NB4 (cell line): Measurements from ENCODE around the gene DSC2.
"Not testable (repeated sequence)": the region's sequence is repeated elsewhere in the genome, so short reads cannot be mapped to it uniquely, and the experiment has no call there.

ENCODE experiments used
- DNase-seq: peaks from one replicate; pipeline ENCODE4 v3.0.0; 2010; ENCODE audit warnings: low read depth
- H3K4me3 ChIP-seq: one replicate; pipeline ENCODE4 v1.5.1; 2011; ENCODE audit warnings: mild to moderate bottlenecking, low read depth, low read length, moderate library complexity
- MAX ChIP-seq: IDR thresholded peaks from 2 replicates; pipeline ENCODE4 v1.6.1; 2011; ENCODE audit warnings: low read depth, low read length
- MYC ChIP-seq: IDR thresholded peaks from 2 replicates; pipeline ENCODE4 v1.6.1; 2011; ENCODE audit warnings: low read depth, low read length
- POLR2A ChIP-seq: IDR thresholded peaks from 2 replicates; pipeline ENCODE4 v1.6.1; 2011; ENCODE audit warnings: mild to moderate bottlenecking; ENCODE audit not compliant: insufficient read length; ENCODE audit errors: extremely low read depth
- TF ChIP-seq, protein P1 (sequence below): IDR thresholded peaks from one replicate; pipeline ENCODE4 v1.5.1; 2012; ENCODE audit warnings: low read depth, low read length

DSC2 gene

DNA sequence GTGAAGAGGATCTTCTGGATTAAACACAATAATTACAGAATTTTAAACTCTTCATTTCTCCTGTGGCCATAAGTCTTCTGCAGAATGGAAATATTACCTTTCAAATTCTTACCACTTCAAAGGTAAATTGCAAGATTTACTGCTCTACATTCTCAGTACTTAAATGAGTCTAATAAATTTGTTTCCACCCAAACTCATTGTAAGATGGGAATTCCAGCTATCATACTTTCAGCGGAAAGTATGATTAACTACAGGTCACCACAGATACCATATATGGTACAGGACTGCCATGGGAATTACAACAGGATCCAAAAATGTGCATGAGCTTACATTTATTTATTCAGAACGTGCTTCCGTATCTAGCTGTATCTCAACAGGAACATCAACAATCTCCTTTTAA lies 62.8 kb downstream of the DSC2 start:
- DNase-seq = no peak
- no peak overlapping the region for H3K4me3 ChIP-seq
- TF ChIP-seq MAX = no peak
- TF ChIP-seq, protein P1, sequence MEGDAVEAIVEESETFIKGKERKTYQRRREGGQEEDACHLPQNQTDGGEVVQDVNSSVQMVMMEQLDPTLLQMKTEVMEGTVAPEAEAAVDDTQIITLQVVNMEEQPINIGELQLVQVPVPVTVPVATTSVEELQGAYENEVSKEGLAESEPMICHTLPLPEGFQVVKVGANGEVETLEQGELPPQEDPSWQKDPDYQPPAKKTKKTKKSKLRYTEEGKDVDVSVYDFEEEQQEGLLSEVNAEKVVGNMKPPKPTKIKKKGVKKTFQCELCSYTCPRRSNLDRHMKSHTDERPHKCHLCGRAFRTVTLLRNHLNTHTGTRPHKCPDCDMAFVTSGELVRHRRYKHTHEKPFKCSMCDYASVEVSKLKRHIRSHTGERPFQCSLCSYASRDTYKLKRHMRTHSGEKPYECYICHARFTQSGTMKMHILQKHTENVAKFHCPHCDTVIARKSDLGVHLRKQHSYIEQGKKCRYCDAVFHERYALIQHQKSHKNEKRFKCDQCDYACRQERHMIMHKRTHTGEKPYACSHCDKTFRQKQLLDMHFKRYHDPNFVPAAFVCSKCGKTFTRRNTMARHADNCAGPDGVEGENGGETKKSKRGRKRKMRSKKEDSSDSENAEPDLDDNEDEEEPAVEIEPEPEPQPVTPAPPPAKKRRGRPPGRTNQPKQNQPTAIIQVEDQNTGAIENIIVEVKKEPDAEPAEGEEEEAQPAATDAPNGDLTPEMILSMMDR = no peak
- TF ChIP-seq POLR2A = no peak
- TF ChIP-seq MYC = no peak

DNA sequence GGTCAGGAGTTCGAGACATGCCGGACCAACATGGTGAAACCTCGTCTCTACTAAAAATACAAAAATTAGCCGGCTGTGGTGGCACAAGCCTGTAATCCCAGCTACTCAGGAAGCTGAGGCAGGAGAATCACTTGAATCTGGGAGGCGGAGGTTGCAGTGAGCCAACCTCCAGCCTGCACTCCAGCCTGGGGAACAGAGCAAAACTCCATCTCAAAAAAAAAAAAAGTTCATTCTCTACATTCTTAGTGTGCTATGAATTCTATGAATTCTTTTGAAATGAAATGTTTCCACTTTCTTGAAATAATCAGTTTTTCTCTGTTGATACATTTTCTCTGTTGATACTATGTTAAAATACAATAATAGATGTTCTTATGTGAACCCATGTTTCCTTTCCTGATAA lies 64.5 kb downstream of the DSC2 start:
- DNase-seq = not testable (repeated sequence)

DNA sequence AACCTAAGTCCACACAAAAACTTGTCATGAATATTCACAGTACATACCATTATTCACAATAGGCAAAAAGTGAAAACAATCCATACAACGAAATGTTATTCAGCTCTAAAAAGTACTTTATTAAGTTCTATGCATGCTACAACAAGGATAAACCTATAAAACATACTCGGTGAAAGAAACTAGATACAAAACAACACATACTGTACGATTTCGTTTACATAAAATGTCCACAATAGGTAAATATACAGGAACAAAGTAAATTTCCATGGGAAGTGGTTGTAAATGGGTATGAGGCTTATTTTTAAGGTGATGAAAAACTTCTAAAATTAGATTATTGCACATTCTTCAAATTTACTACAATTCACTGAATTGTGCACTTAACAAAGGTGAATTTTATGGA lies 67.7 kb downstream of the DSC2 start:
- DNase-seq = no peak
- TF ChIP-seq MAX (no peak), POLR2A (no peak), MYC (no peak)
- no peak overlapping the region for H3K4me3 ChIP-seq

More for the DNA sequence above, 64.5 kb downstream of the DSC2 start:
- not testable (repeated sequence) for H3K4me3 ChIP-seq

- no peak for DNase-seq
- no peak overlapping the region for H3K4me3 ChIP-seq
- no peak for TF ChIP-seq MYC
- TF ChIP-seq, protein P1 = no peak
- TF ChIP-seq MAX = no peak
- TF ChIP-seq POLR2A = no peak
These were observed 71.5 kb downstream of the DSC2 start for GRCh38 chr18:31030574-31031278.

DNA sequence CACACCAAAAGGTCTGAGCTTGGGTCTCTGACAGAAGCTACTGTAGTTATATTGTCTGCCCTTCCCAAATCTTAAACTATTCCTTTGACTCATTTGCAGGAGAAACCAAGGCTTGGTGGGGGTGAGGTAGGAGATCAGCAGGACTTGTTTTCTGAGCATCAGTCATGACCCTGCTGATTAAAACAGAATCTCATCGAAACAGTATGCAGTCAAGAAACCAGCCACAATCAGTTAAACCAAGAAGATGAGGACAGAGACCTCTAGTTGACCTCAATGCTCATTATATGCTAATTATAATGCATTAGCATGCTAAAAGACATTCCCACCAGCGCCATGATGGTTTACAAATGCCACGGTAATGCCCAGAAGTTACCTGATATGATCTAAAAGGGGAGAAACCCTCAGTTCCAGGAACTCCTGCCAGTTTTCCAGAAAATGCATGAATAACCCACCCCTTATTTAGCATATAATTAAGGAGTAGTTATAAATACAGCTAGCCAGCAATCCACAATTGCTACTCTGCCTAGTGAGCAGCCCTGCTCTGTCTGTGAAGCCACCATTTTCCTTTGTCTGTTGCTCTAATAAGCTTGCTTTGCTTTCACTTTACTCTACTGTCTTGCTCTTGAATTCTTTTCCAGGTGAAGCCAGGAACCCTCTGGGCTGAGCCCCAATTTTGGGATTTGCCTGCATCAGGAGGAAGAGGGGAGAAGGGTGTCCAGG lies 86.3 kb downstream of the DSC2 start:
- H3K4me3 ChIP-seq = no peak overlapping the region
- no peak for TF ChIP-seq MAX
- no peak for TF ChIP-seq POLR2A
- TF ChIP-seq, protein P1 = no peak
- no peak for TF ChIP-seq MYC
- DNase-seq = no peak

DNA sequence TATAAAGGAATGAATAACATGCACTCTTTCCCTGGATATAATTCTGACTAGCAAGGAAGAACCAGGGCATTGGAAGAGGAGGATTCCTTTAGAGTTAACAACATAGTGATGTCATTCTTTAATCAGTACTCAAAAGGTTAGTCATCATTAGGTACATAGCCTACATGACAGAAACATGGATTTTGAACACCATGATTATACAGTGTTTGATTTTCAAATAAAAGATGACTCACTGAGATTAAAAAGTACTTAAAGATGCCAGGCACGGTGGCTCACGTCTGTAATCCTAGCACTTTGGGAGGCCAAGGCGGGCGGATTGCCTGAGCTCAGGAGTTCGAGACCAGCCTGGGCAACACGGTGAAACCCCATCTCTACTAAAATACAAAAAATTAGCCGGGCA lies 90.8 kb downstream of the DSC2 start:
- H3K4me3 ChIP-seq, DNase-seq: not testable (repeated sequence)

DNA sequence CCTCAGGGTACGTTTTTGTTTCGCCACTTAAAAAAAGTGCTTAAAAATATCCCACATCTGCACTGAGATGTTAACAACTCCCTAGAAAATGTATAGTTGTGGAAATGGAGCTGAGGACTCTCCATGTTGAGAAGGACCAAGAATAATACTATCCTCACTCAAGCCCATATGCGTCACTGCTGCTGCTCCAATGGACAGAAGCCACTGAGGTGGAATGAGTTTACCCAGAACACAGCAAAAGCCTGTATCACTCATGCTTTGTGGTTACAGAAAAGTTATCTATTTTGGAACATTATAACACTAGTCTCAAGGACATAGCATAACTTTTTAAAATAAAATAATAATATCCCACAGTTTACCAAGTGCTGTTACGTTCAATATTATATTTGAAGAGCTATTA lies 91.6 kb downstream of the DSC2 start:
- DNase-seq = no peak
- TF ChIP-seq, protein P1 = no peak
- TF ChIP-seq MYC (no peak), POLR2A (no peak), MAX (no peak)
- H3K4me3 ChIP-seq = no peak overlapping the region
